EL (cell line): Measurements from ENCODE around the gene EIF4G3.
"Not testable (repeated sequence)": the region's sequence is repeated elsewhere in the genome, so short reads cannot be mapped to it uniquely, and the experiment has no call there.

Experiments used
- DNase-seq: peaks from one replicate; pipeline ENCODE4 v3.0.0-alpha.2; 2016

Gene EIF4G3

GRCh38 chr1:21064057-21064456 is 112.6 kb downstream of the EIF4G3 start:
- DNase-seq = peak; percentile 53

- no peak for DNase-seq
These were observed 116.2 kb downstream of the EIF4G3 start for GRCh38 chr1:21060523-21060922.

- DNase-seq = no peak
These were observed 117.7 kb downstream of the EIF4G3 start for GRCh38 chr1:21059021-21059420.

- DNase-seq = no peak
These were observed 118.5 kb downstream of the EIF4G3 start for GRCh38 chr1:21058035-21058793.

GRCh38 chr1:21053189-21053928 is 123.3 kb downstream of the EIF4G3 start:
- not testable (repeated sequence) for DNase-seq

GRCh38 chr1:21052034-21052433 is 124.7 kb downstream of the EIF4G3 start:
- DNase-seq = no peak

- DNase-seq = no peak
These were observed 125.4 kb downstream of the EIF4G3 start for GRCh38 chr1:21051177-21051825.

GRCh38 chr1:21050031-21050430 is 126.7 kb downstream of the EIF4G3 start:
- peak; percentile 34 for DNase-seq

- no peak for DNase-seq
These were observed 128.2 kb downstream of the EIF4G3 start for GRCh38 chr1:21048462-21048861.

GRCh38 chr1:21046132-21046531 is 130.6 kb downstream of the EIF4G3 start:
- DNase-seq = no peak

GRCh38 chr1:21045351-21045750 is 131.3 kb downstream of the EIF4G3 start:
- no peak for DNase-seq

GRCh38 chr1:21042929-21043605 is 133.6 kb downstream of the EIF4G3 start:
- DNase-seq = peak; percentile 67

GRCh38 chr1:21041541-21041940 is 135.2 kb downstream of the EIF4G3 start:
- no peak for DNase-seq

- DNase-seq = no peak
These were observed 139.6 kb downstream of the EIF4G3 start for GRCh38 chr1:21037091-21037490.

- DNase-seq = no peak
These were observed 140.9 kb downstream of the EIF4G3 start for GRCh38 chr1:21035794-21036193.

GRCh38 chr1:21034725-21035628 is 141.7 kb downstream of the EIF4G3 start:
- DNase-seq = no peak

- no peak for DNase-seq
These were observed 144.0 kb downstream of the EIF4G3 start for GRCh38 chr1:21032741-21033140.

- DNase-seq = no peak
These were observed 146.5 kb downstream of the EIF4G3 start for GRCh38 chr1:21030181-21030580.

- no peak for DNase-seq
These were observed 148.1 kb downstream of the EIF4G3 start for GRCh38 chr1:21028520-21029145.

- DNase-seq = no peak
These were observed 148.9 kb downstream of the EIF4G3 start for GRCh38 chr1:21027805-21028204.

GRCh38 chr1:21024918-21025317 is 151.8 kb downstream of the EIF4G3 start:
- no peak for DNase-seq
